SK-N-SH (cell line): Measurements from ENCODE around the gene TEX22.

ENCODE experiments used
- EP300 ChIP-seq, 2 experiments: IDR thresholded peaks; 2 replicates each; pipeline versions ENCODE4 v1.4.0 to v1.6.1; 2012; ENCODE audit warnings: borderline replicate concordance in 1 of 2, low read depth in 1 of 2, low read length in 1 of 2
- GABPA ChIP-seq: IDR thresholded peaks from 2 replicates; pipeline ENCODE4 v1.4.0; 2012; ENCODE audit warnings: low read depth, mild to moderate bottlenecking
- MXI1 ChIP-seq: IDR thresholded peaks from 2 replicates; pipeline ENCODE4 v1.6.1; 2012; ENCODE audit warnings: mild to moderate bottlenecking, low read depth, low read length, improper control_type of control experiment
- YY1 ChIP-seq: IDR thresholded peaks from 2 replicates; pipeline ENCODE4 v1.4.0; 2012; ENCODE audit warnings: low read depth, mild to moderate bottlenecking

- TF ChIP-seq YY1 (no peak), MXI1 (no peak), GABPA (no peak), EP300 (IDR thresholded peaks at IDR 0.05; ENCODE audit: borderline replicate concordance in 1 of 2, low read depth in 1 of 2, low read length in 1 of 2) (no peak)
These were observed 40.0 kb upstream of the TEX22 start for GRCh38 chr14:105358140-105358846.
